Endothelial cell of umbilical vein (primary cell): ENCODE results near the gene COMT. TPM values are rescaled to one million over a fixed set of nuclear protein-coding genes. Genes with fewer than 3 reads are reported as not detected.

ENCODE experiments used
- BruUV-seq: library from RNA; stranded (reverse); fragments of 400-500 nt; replicated peaks from 2 replicates; lab custom pipeline; 2021; lab: Mats Ljungman, UMichigan
- CTCF ChIA-PET: fragments of 300-600, 350-600 bp; sonication (Branson Sonifier 250); formaldehyde crosslinking; loops from one replicate; lab custom pipeline; 2021; ENCODE audit warnings: antibody characterized with exemption, inconsistent platforms; lab: Charles Lee
- POLR2A ChIA-PET: fragments of 300-600, 350-600 bp; sonication (Branson Sonifier 250); formaldehyde crosslinking; loops from one replicate; lab custom pipeline; 2021; ENCODE audit warnings: antibody characterized with exemption, inconsistent platforms; lab: Charles Lee
- DNase-seq: peaks from one replicate; pipeline ENCODE4 v3.0.0-alpha.2; 2011; ENCODE audit warnings: low read depth, low spot score
- FAIRE-seq: peaks from 2 replicates; lab custom pipeline; 2011; peaks lifted over from hg19 to GRCh38; lab: Jason Lieb, UNC
- H2AFZ ChIP-seq: 2 replicates; pipeline ENCODE4 v1.6.0; 2012; ENCODE audit warnings: low read depth, low read length, control low read depth, inconsistent platforms
- H3K27ac ChIP-seq: 2 replicates; pipeline ENCODE4 v1.5.1; 2011; ENCODE audit warnings: low read depth, mild to moderate bottlenecking, control low read depth, low read length, moderate library complexity; ENCODE audit not compliant: insufficient read depth
- H3K27me3 ChIP-seq, 2 experiments: 2 replicates each; pipeline versions ENCODE4 v1.6.0 to v1.6.1; 2011; ENCODE audit warnings: low read length in 2 of 2, mixed read lengths in 1 of 2; ENCODE audit not compliant: control insufficient read depth in 2 of 2, insufficient read depth in 2 of 2
- H3K36me3 ChIP-seq, 2 experiments: 2 replicates in 1 of 2; 3 replicates in 1 of 2; pipeline ENCODE4 v1.5.1; 2011; ENCODE audit warnings: low read length in 2 of 2, mild to moderate bottlenecking in 1 of 2, moderate library complexity in 1 of 2; ENCODE audit not compliant: control insufficient read depth in 2 of 2, insufficient read depth in 2 of 2; ENCODE audit errors: extremely low read depth in 1 of 2
- H3K4me1 ChIP-seq: 3 replicates; pipeline ENCODE4 v1.5.1; 2011; ENCODE audit warnings: mild to moderate bottlenecking, low read length; ENCODE audit not compliant: control insufficient read depth, insufficient read depth; ENCODE audit errors: extremely low read depth
- H3K4me2 ChIP-seq: 2 replicates; pipeline ENCODE4 v1.6.1; 2011; ENCODE audit warnings: low read length, control low read depth, mixed read lengths; ENCODE audit not compliant: insufficient read depth
- H3K4me3 ChIP-seq, 3 experiments: fragments of 200-600 bp in 1 of 3; sonication (generic), shearing (Covaris generic) in 1 of 3; replicated peaks in 1 of 3; 2 replicates each; pipeline ENCODE4 v1.5.1; 2011 to 2016; ENCODE audit warnings: control low read depth in 3 of 3, low read length in 3 of 3, mild to moderate bottlenecking in 2 of 3, inconsistent platforms in 1 of 3, low read depth in 1 of 3, moderate library complexity in 1 of 3; ENCODE audit not compliant: insufficient read depth in 1 of 3
- H3K79me2 ChIP-seq: 2 replicates; pipeline ENCODE4 v1.6.0; 2012; ENCODE audit warnings: low read length, inconsistent platforms; ENCODE audit not compliant: control insufficient read depth, insufficient read depth
- H3K9ac ChIP-seq: replicated peaks from 2 replicates; pipeline ENCODE3; 2011; ENCODE audit warnings: low read length, control low read depth; ENCODE audit not compliant: insufficient read depth; ENCODE audit errors: extremely low read depth
- H3K9me1 ChIP-seq: replicated peaks from 3 replicates; pipeline ENCODE4 v1.6.0; 2011; ENCODE audit warnings: mild to moderate bottlenecking, low read length; ENCODE audit not compliant: control insufficient read depth, insufficient read depth; ENCODE audit errors: extremely low read depth
- H3K9me3 ChIP-seq: replicated peaks from 2 replicates; pipeline ENCODE4 v1.5.1; 2012; ENCODE audit warnings: low read length, inconsistent platforms; ENCODE audit not compliant: control insufficient read depth, insufficient read depth
- H4K20me1 ChIP-seq: replicated peaks from 2 replicates; pipeline ENCODE3; 2011; ENCODE audit warnings: mild to moderate bottlenecking, low read length; ENCODE audit not compliant: control insufficient read depth, insufficient read depth; ENCODE audit errors: extremely low read depth
- CTCF ChIP-seq, 2 donors: IDR thresholded peaks; 1 replicate in 1 of 2; 2 replicates in 1 of 2; pipeline ENCODE4 v1.5.1; 2011; ENCODE audit warnings: low read length in 2 of 2, mild to moderate bottlenecking in 2 of 2, moderate library complexity in 2 of 2, control low read depth in 1 of 2, inconsistent platforms in 1 of 2, low read depth in 1 of 2; ENCODE audit not compliant: insufficient read depth in 1 of 2; ENCODE audit errors: extremely low read depth in 1 of 2
- EZH2 ChIP-seq: IDR thresholded peaks from 2 replicates; pipeline ENCODE4 v1.6.1; 2012; ENCODE audit warnings: borderline replicate concordance, low read depth, mild to moderate bottlenecking, moderate library complexity, low read length, inconsistent platforms; ENCODE audit not compliant: severe bottlenecking
- FOS ChIP-seq: IDR thresholded peaks from 2 replicates; pipeline ENCODE4 v1.6.1; 2011; ENCODE audit warnings: mild to moderate bottlenecking, low read length, moderate library complexity, borderline replicate concordance; ENCODE audit not compliant: insufficient read depth
- GATA2 ChIP-seq: IDR thresholded peaks from 2 replicates; pipeline ENCODE4 v1.7.0; 2011; ENCODE audit warnings: low read depth, mild to moderate bottlenecking, moderate library complexity, mixed read lengths, low read length; ENCODE audit not compliant: insufficient read length, insufficient read depth
- JUN ChIP-seq: IDR thresholded peaks from 2 replicates; pipeline ENCODE4 v1.6.1; 2011; ENCODE audit warnings: borderline replicate concordance, low read depth; ENCODE audit not compliant: insufficient read length, insufficient read depth
- MAX ChIP-seq: IDR thresholded peaks from 2 replicates; pipeline ENCODE4 v1.6.1; 2011; ENCODE audit not compliant: insufficient read depth, insufficient read length
- MYC ChIP-seq: IDR thresholded peaks from one replicate; pipeline ENCODE4 v1.6.1; 2011; ENCODE audit warnings: mild to moderate bottlenecking, low read depth, low read length
- POLR2A ChIP-seq: IDR thresholded peaks from 2 replicates; pipeline ENCODE4 v1.6.1; 2012; ENCODE audit warnings: low read depth, mild to moderate bottlenecking, control low read depth, low read length
- POLR2AphosphoS5 ChIP-seq: IDR thresholded peaks from 2 replicates; pipeline ENCODE4 v1.6.1; 2012; ENCODE audit warnings: low read depth, mild to moderate bottlenecking, control low read depth, low read length, moderate library complexity; ENCODE audit not compliant: insufficient read depth
- dilution Hi-C: fragments of 300-500 bp; cut with MboI; formaldehyde crosslinking; loops from one replicate; pipeline ENCODE4 v1.15.0; 2019; ENCODE audit warnings: low sequenced_read_pairs; ENCODE audit not compliant: extremely low pct_ligation_motif_present
- intact Hi-C: fragments of 100-400 bp; cut with micrococcal nuclease; formaldehyde crosslinking; loops from one replicate; pipeline ENCODE4 v1.10.0; 2022
- polyA plus RNA-seq, 4 experiments: library from polyadenylated mRNA; depleted of rRNA in 3 of 4; stranded (reverse) in 3 of 4; unstranded in 1 of 4; fragments of >200 nt; gene quantifications; 2 replicates each; pipeline versions ENCODE4 v1.2.1 to v1.2.3, GENCODE V29; 2011 to 2012; ENCODE audit warnings: missing spikeins in 1 of 4
- total RNA-seq: library from RNA; stranded (reverse); gene quantifications from 2 replicates; pipeline ENCODE4 v1.2.3, GENCODE V29; 2021

The COMT gene
- total and polyA plus RNA-seq, 2 donors (not counting 3 experiments of a cell fraction or from before 2014, with no cell fraction given) = 221 to 537 TPM

GRCh38 chr22:19897726-19898125, 43.8 kb upstream of the COMT start:
- H3K79me2 ChIP-seq = no peaks in the 10 kb centered on the region
- dilution Hi-C loops (no loop called here), intact Hi-C loops (no loop called here)
- no peak overlapping the region for H3K4me2 ChIP-seq
- TF ChIP-seq POLR2A (no peak), CTCF (IDR thresholded peaks at IDR 0.05; ENCODE audit: extremely low read depth in 1 of 2, insufficient read depth in 1 of 2, low read depth in 1 of 2, low read length in 2 of 2) (no peak), EZH2 (no peak), FOS (no peak), POLR2AphosphoS5 (no peak), MAX (no peak), MYC (no peak), JUN (no peak), GATA2 (no peak)
- DNase-seq (no peak), FAIRE-seq (no peak)
- peaks cover 16% of the 10 kb centered on the region for H3K4me1 ChIP-seq
- no peaks in the 10 kb centered on the region for H3K9me1 ChIP-seq
- no peaks in the 10 kb centered on the region for H3K9me3 ChIP-seq
- H3K36me3 ChIP-seq = peaks cover 0 to 12% of the 10 kb centered on the region in 2 experiments
- no peak overlapping the region for H3K9ac ChIP-seq
- H2AFZ ChIP-seq = no peak overlapping the region
- no peak overlapping the region for H3K4me3 ChIP-seq
- ChIA-PET POLR2A (interaction anchor here (0.7 kb wide), 1 partner anchor 15 kb away, joined by 5 read pairs; no protein-coding TSS in a partner anchor), CTCF (interaction anchor here (0.9 to 4.2 kb wide), 4 partner anchors 10 to 166 kb away, joined by 3 to 36 read pairs (median 8); no protein-coding TSS in a partner anchor)
- no TSS peak for BruUV-seq
- H3K27me3 ChIP-seq = no peaks in the 10 kb centered on the region
- H4K20me1 ChIP-seq = no peaks in the 10 kb centered on the region
- H3K27ac ChIP-seq = no peak overlapping the region
